ENCODE measurements around the gene ARIH2.

Gene ARIH2

GRCh38 chr3:48938156-48938555 lies 19.5 kb downstream of the ARIH2 start:
- no peak overlapping the region for H2AFZ ChIP-seq (ENCODE audit: low read depth, low read length)
- no peaks in the 10 kb centered on the region for H3K27me3 ChIP-seq (ENCODE audit: insufficient read depth, low read length)
- H3K4me1 ChIP-seq (ENCODE audit: insufficient read depth, low read length): no peaks in the 10 kb centered on the region
- H3K9me3 ChIP-seq (ENCODE audit: low read length): peaks cover 2% of the 10 kb centered on the region
- H3K4me3 ChIP-seq (ENCODE audit: low read length): no peak overlapping the region
- H3K36me3 ChIP-seq (ENCODE audit: insufficient read depth, low read length): peaks cover 22% of the 10 kb centered on the region

GRCh38 chr3:48938689-48939088 lies 20.0 kb downstream of the ARIH2 start:
- Histone ChIP-seq H2AFZ (ENCODE audit: low read depth, low read length) (no peak overlapping the region), H3K36me3 (ENCODE audit: insufficient read depth, low read length) (peaks cover 22% of the 10 kb centered on the region), H3K4me3 (ENCODE audit: low read length) (no peak overlapping the region), H3K9me3 (ENCODE audit: low read length) (peaks cover 2% of the 10 kb centered on the region), H3K27me3 (ENCODE audit: insufficient read depth, low read length) (no peaks in the 10 kb centered on the region), H3K4me1 (ENCODE audit: insufficient read depth, low read length) (no peaks in the 10 kb centered on the region)

GRCh38 chr3:48945432-48945831 lies 26.8 kb downstream of the ARIH2 start:
- peaks cover 2% of the 10 kb centered on the region for H3K9me3 ChIP-seq (ENCODE audit: low read length)
- no peaks in the 10 kb centered on the region for H3K4me1 ChIP-seq (ENCODE audit: insufficient read depth, low read length)
- no peak overlapping the region for H3K4me3 ChIP-seq (ENCODE audit: low read length)
- no peaks in the 10 kb centered on the region for H3K27me3 ChIP-seq (ENCODE audit: insufficient read depth, low read length)
- no peak overlapping the region for H2AFZ ChIP-seq (ENCODE audit: low read depth, low read length)
- H3K36me3 ChIP-seq (ENCODE audit: insufficient read depth, low read length): peaks cover 5% of the 10 kb centered on the region

- no peaks in the 10 kb centered on the region for H3K4me1 ChIP-seq (ENCODE audit: insufficient read depth, low read length)
- H3K9me3 ChIP-seq (ENCODE audit: low read length): peaks cover 2% of the 10 kb centered on the region
- no peak overlapping the region for H3K4me3 ChIP-seq (ENCODE audit: low read length)
- no peak overlapping the region for H2AFZ ChIP-seq (ENCODE audit: low read depth, low read length)
- H3K36me3 ChIP-seq (ENCODE audit: insufficient read depth, low read length): peaks cover 5% of the 10 kb centered on the region
- H3K27me3 ChIP-seq (ENCODE audit: insufficient read depth, low read length): no peaks in the 10 kb centered on the region
Measured at GRCh38 chr3:48945891-48946549, 27.4 kb downstream of the ARIH2 start.

GRCh38 chr3:48949376-48949717 lies 30.7 kb downstream of the ARIH2 start:
- H3K4me3 ChIP-seq (ENCODE audit: low read length): no peak overlapping the region
- H3K9me3 ChIP-seq (ENCODE audit: low read length): peaks cover 2% of the 10 kb centered on the region
- H3K27me3 ChIP-seq (ENCODE audit: insufficient read depth, low read length): no peaks in the 10 kb centered on the region
- no peaks in the 10 kb centered on the region for H3K4me1 ChIP-seq (ENCODE audit: insufficient read depth, low read length)
- H2AFZ ChIP-seq (ENCODE audit: low read depth, low read length): no peak overlapping the region
- H3K36me3 ChIP-seq (ENCODE audit: insufficient read depth, low read length): peaks cover under 1% of the 10 kb centered on the region

GRCh38 chr3:48950051-48950450 lies 31.4 kb downstream of the ARIH2 start:
- Histone ChIP-seq H2AFZ (ENCODE audit: low read depth, low read length) (no peak overlapping the region), H3K4me3 (ENCODE audit: low read length) (no peak overlapping the region), H3K9me3 (ENCODE audit: low read length) (peaks cover 2% of the 10 kb centered on the region)

GRCh38 chr3:48951764-48952163 lies 33.1 kb downstream of the ARIH2 start:
- H2AFZ ChIP-seq (ENCODE audit: low read depth, low read length): no peak overlapping the region
- H3K27me3 ChIP-seq (ENCODE audit: insufficient read depth, low read length): no peaks in the 10 kb centered on the region
- no peak overlapping the region for H3K4me3 ChIP-seq (ENCODE audit: low read length)
- H3K9me3 ChIP-seq (ENCODE audit: low read length): peaks cover 2% of the 10 kb centered on the region
- H3K36me3 ChIP-seq (ENCODE audit: insufficient read depth, low read length): peaks cover 3% of the 10 kb centered on the region
- H3K4me1 ChIP-seq (ENCODE audit: insufficient read depth, low read length): no peaks in the 10 kb centered on the region

More at GRCh38 chr3:48950051-48950450, 31.4 kb downstream of the ARIH2 start:
- H3K36me3 ChIP-seq (ENCODE audit: insufficient read depth, low read length): peaks cover 3% of the 10 kb centered on the region
- H3K27me3 ChIP-seq (ENCODE audit: insufficient read depth, low read length): no peaks in the 10 kb centered on the region
- H3K4me1 ChIP-seq (ENCODE audit: insufficient read depth, low read length): no peaks in the 10 kb centered on the region

GRCh38 chr3:48952510-48953118 lies 34.0 kb downstream of the ARIH2 start:
- H3K4me1 ChIP-seq (ENCODE audit: insufficient read depth, low read length): no peaks in the 10 kb centered on the region
- H3K9me3 ChIP-seq (ENCODE audit: low read length): no peaks in the 10 kb centered on the region
- no peak overlapping the region for H3K4me3 ChIP-seq (ENCODE audit: low read length)
- no peak overlapping the region for H2AFZ ChIP-seq (ENCODE audit: low read depth, low read length)
- H3K36me3 ChIP-seq (ENCODE audit: insufficient read depth, low read length): peaks cover 3% of the 10 kb centered on the region
- no peaks in the 10 kb centered on the region for H3K27me3 ChIP-seq (ENCODE audit: insufficient read depth, low read length)

- no peaks in the 10 kb centered on the region for H3K9me3 ChIP-seq (ENCODE audit: low read length)
- no peaks in the 10 kb centered on the region for H3K4me1 ChIP-seq (ENCODE audit: insufficient read depth, low read length)
- no peaks in the 10 kb centered on the region for H3K27me3 ChIP-seq (ENCODE audit: insufficient read depth, low read length)
- no peak overlapping the region for H3K4me3 ChIP-seq (ENCODE audit: low read length)
- no peak overlapping the region for H2AFZ ChIP-seq (ENCODE audit: low read depth, low read length)
- H3K36me3 ChIP-seq (ENCODE audit: insufficient read depth, low read length): peaks cover 7% of the 10 kb centered on the region
Measured at GRCh38 chr3:48957006-48957705, 38.5 kb downstream of the ARIH2 start.

GRCh38 chr3:48960841-48961413 lies 42.3 kb downstream of the ARIH2 start:
- Histone ChIP-seq H3K4me3 (ENCODE audit: low read length) (no peak overlapping the region), H3K36me3 (ENCODE audit: insufficient read depth, low read length) (peaks cover 22% of the 10 kb centered on the region)

GRCh38 chr3:48962340-48962739 lies 43.7 kb downstream of the ARIH2 start:
- H2AFZ ChIP-seq (ENCODE audit: low read depth, low read length): no peak overlapping the region
- H3K4me3 ChIP-seq (ENCODE audit: low read length): no peak overlapping the region
- H3K4me1 ChIP-seq (ENCODE audit: insufficient read depth, low read length): no peaks in the 10 kb centered on the region
- H3K36me3 ChIP-seq (ENCODE audit: insufficient read depth, low read length): peaks cover 35% of the 10 kb centered on the region
- H3K27me3 ChIP-seq (ENCODE audit: insufficient read depth, low read length): no peaks in the 10 kb centered on the region
- H3K9me3 ChIP-seq (ENCODE audit: low read length): no peaks in the 10 kb centered on the region

More at GRCh38 chr3:48960841-48961413, 42.3 kb downstream of the ARIH2 start:
- H2AFZ ChIP-seq (ENCODE audit: low read depth, low read length): no peak overlapping the region
- no peaks in the 10 kb centered on the region for H3K4me1 ChIP-seq (ENCODE audit: insufficient read depth, low read length)
- H3K27me3 ChIP-seq (ENCODE audit: insufficient read depth, low read length): no peaks in the 10 kb centered on the region
- H3K9me3 ChIP-seq (ENCODE audit: low read length): no peaks in the 10 kb centered on the region

- Histone ChIP-seq H3K27me3 (ENCODE audit: insufficient read depth, low read length) (no peaks in the 10 kb centered on the region), H3K4me3 (ENCODE audit: low read length) (no peak overlapping the region), H3K9me3 (ENCODE audit: low read length) (no peaks in the 10 kb centered on the region), H3K4me1 (ENCODE audit: insufficient read depth, low read length) (no peaks in the 10 kb centered on the region), H3K36me3 (ENCODE audit: insufficient read depth, low read length) (peaks cover 37% of the 10 kb centered on the region), H2AFZ (ENCODE audit: low read depth, low read length) (no peak overlapping the region)
Measured at GRCh38 chr3:48962939-48963338, 44.3 kb downstream of the ARIH2 start.

- H2AFZ ChIP-seq (ENCODE audit: low read depth, low read length): no peak overlapping the region
- no peaks in the 10 kb centered on the region for H3K4me1 ChIP-seq (ENCODE audit: insufficient read depth, low read length)
- H3K36me3 ChIP-seq (ENCODE audit: insufficient read depth, low read length): peaks cover 39% of the 10 kb centered on the region
Measured at GRCh38 chr3:48963591-48963990, 44.9 kb downstream of the ARIH2 start.

More at GRCh38 chr3:48963591-48963990, 44.9 kb downstream of the ARIH2 start:
- Histone ChIP-seq H3K4me3 (ENCODE audit: low read length) (no peak overlapping the region), H3K9me3 (ENCODE audit: low read length) (no peaks in the 10 kb centered on the region), H3K27me3 (ENCODE audit: insufficient read depth, low read length) (no peaks in the 10 kb centered on the region)

Measured in neuron (in vitro differentiated cells).